MM.1S (cell line): ENCODE measurements around the gene CTTNBP2NL.

Source experiments
- DNase-seq: peaks from one replicate; pipeline ENCODE4 v3.0.0-alpha.2; 2015
- H2AFZ ChIP-seq: fragments of 300-600 bp; sonication (generic); 2 replicates; pipeline ENCODE4 v1.6.0; 2016; ENCODE audit warnings: antibody characterized with exemption, low read length
- H3F3A ChIP-seq: fragments of 300-600 bp; sonication (generic); 2 replicates; pipeline ENCODE4 v1.6.1; 2016; ENCODE audit warnings: mild to moderate bottlenecking, antibody characterized with exemption, low read length, moderate library complexity, mixed read lengths; ENCODE audit not compliant: insufficient read depth
- H3K27ac ChIP-seq: fragments of 300-600 bp; sonication (generic); 2 replicates; pipeline ENCODE4 v1.5.1; 2016; ENCODE audit warnings: mild to moderate bottlenecking, low read length
- H3K27me3 ChIP-seq: fragments of 300-600 bp; sonication (generic); replicated peaks from 2 replicates; pipeline ENCODE4 v1.6.0; 2016; ENCODE audit warnings: low read length; ENCODE audit not compliant: insufficient read depth
- H3K36me3 ChIP-seq: fragments of 300-600 bp; sonication (generic); replicated peaks from 2 replicates; pipeline ENCODE4 v1.6.1; 2016; ENCODE audit warnings: mild to moderate bottlenecking, low read length, mixed read lengths; ENCODE audit not compliant: insufficient read depth
- H3K4me1 ChIP-seq: fragments of 300-600 bp; sonication (generic); 2 replicates; pipeline ENCODE4 v1.6.1; 2016; ENCODE audit warnings: low read length, mixed read lengths
- H3K4me2 ChIP-seq: fragments of 300-600 bp; sonication (generic); 2 replicates; pipeline ENCODE4 v1.6.0; 2016; ENCODE audit warnings: low read depth, low read length
- H3K4me3 ChIP-seq: fragments of 300-600 bp; sonication (generic); 2 replicates; pipeline ENCODE4 v1.5.1; 2016; ENCODE audit warnings: low read length, mixed read lengths
- H3K79me2 ChIP-seq: fragments of 300-600 bp; sonication (generic); 2 replicates; pipeline ENCODE4 v1.6.1; 2016; ENCODE audit warnings: mixed run types, low read length, mixed read lengths
- H3K9ac ChIP-seq: fragments of 300-600 bp; sonication (generic); 2 replicates; pipeline ENCODE4 v1.6.1; 2016; ENCODE audit warnings: low read length, mixed read lengths
- H3K9me2 ChIP-seq: fragments of 300-600 bp; sonication (generic); replicated peaks from 2 replicates; pipeline ENCODE4 v1.6.1; 2016; ENCODE audit warnings: mild to moderate bottlenecking, low read length, mixed read lengths; ENCODE audit not compliant: insufficient read depth
- H3K9me3 ChIP-seq: fragments of 300-600 bp; sonication (generic); replicated peaks from 2 replicates; pipeline ENCODE4 v1.6.1; 2016; ENCODE audit warnings: mild to moderate bottlenecking, low read length, mixed read lengths; ENCODE audit not compliant: insufficient read depth
- H4K20me1 ChIP-seq: fragments of 300-600 bp; sonication (generic); 2 replicates; pipeline ENCODE4 v1.6.1; 2016; ENCODE audit warnings: mild to moderate bottlenecking, low read length, moderate library complexity, mixed read lengths; ENCODE audit not compliant: insufficient read depth
- EZH2 ChIP-seq: fragments of 300-600 bp; sonication (generic); optimal IDR thresholded peaks from 2 replicates; pipeline ENCODE3; 2017; ENCODE audit warnings: low read depth, mild to moderate bottlenecking, antibody characterized with exemption, low read length, mixed read lengths
- EZH2phosphoT487 ChIP-seq: fragments of 300-600 bp; sonication (generic); IDR thresholded peaks from 2 replicates; pipeline ENCODE4 v1.6.1; 2018; ENCODE audit warnings: antibody characterized with exemption, low read length
- TF ChIP-seq, protein P1 (sequence below): fragments of 300-600 bp; sonication (generic); IDR thresholded peaks from 2 replicates; pipeline ENCODE4 v1.5.1; 2016; ENCODE audit warnings: antibody characterized with exemption, low read length, mixed read lengths

CTTNBP2NL gene

DNA sequence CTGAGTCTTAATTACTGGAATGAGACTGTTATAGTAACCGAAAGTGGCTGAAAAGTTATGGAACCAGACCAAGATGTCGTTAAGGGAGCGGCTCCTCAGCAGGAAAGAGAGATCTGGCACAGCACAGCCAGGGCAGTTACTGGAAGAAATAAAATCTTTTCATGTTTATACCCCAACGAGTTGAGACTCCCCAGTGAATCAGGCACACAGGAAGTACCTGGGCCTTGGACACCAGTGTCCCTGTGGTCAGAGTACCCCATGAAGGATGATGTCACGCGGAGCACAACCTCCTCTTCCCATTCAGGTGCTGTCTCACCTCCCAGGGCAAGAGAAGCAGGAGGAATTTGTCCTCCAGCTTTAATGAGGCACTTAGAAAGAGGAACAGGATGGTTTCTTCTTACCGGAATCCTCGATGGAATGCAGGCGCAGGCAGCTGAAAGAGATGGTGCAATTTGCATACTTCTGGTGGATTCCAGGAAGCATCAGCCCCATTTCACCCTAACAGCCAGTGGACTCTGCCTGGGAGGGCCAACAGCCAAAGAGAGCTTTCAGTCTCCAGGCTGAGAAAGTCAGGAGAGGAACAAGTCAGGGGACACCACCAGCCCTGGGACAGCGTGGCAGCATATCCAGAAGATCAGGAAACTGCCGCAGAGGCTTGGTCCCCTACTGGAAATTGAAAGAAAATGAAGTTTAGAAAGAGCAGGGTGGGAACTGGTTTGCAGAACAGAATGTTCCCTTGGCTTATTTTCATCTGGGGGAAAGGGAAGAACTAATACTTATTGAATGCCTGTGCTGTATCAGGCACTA, 35.9 kb upstream of the CTTNBP2NL start:
- Histone ChIP-seq H3K4me3 (no peak overlapping the region), H3K79me2 (no peaks in the 10 kb centered on the region), H3K4me2 (no peak overlapping the region), H3F3A (no peaks in the 10 kb centered on the region), H3K4me1 (no peaks in the 10 kb centered on the region), H3K9me2 (no peaks in the 10 kb centered on the region), H3K27ac (no peak overlapping the region), H3K9ac (no peak overlapping the region), H2AFZ (no peak overlapping the region), H4K20me1 (no peaks in the 10 kb centered on the region), H3K36me3 (no peaks in the 10 kb centered on the region), H3K27me3 (no peaks in the 10 kb centered on the region), H3K9me3 (no peaks in the 10 kb centered on the region)
- no peak for TF ChIP-seq EZH2
- TF ChIP-seq, protein P1, sequence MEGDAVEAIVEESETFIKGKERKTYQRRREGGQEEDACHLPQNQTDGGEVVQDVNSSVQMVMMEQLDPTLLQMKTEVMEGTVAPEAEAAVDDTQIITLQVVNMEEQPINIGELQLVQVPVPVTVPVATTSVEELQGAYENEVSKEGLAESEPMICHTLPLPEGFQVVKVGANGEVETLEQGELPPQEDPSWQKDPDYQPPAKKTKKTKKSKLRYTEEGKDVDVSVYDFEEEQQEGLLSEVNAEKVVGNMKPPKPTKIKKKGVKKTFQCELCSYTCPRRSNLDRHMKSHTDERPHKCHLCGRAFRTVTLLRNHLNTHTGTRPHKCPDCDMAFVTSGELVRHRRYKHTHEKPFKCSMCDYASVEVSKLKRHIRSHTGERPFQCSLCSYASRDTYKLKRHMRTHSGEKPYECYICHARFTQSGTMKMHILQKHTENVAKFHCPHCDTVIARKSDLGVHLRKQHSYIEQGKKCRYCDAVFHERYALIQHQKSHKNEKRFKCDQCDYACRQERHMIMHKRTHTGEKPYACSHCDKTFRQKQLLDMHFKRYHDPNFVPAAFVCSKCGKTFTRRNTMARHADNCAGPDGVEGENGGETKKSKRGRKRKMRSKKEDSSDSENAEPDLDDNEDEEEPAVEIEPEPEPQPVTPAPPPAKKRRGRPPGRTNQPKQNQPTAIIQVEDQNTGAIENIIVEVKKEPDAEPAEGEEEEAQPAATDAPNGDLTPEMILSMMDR: no peak
- TF ChIP-seq EZH2phosphoT487: no peak
- no peak for DNase-seq

DNA sequence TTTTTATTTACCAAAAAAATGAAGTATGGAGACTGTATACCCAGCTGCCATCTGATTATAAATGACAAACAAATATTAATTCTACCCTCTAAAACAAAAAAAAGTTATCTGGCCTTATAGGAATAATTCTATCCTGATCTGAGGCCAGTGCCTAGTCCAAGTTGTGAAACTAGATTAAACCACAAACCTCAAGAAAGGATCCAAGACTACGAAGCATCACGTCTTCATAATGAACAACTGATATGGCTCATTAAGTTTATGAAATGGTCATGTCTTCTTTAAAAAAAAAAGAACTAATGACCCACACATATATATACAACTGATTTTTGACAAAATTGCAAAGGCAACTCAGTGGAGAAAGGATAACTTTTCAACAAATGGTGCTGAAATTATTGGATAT, 32.4 kb upstream of the CTTNBP2NL start:
- Histone ChIP-seq H4K20me1 (no peaks in the 10 kb centered on the region), H3K4me2 (no peak overlapping the region), H2AFZ (no peak overlapping the region), H3K4me3 (no peak overlapping the region), H3K9me2 (no peaks in the 10 kb centered on the region), H3K4me1 (no peaks in the 10 kb centered on the region), H3K9me3 (no peaks in the 10 kb centered on the region), H3K9ac (no peak overlapping the region), H3K36me3 (no peaks in the 10 kb centered on the region), H3F3A (no peaks in the 10 kb centered on the region), H3K27ac (no peak overlapping the region), H3K79me2 (no peaks in the 10 kb centered on the region), H3K27me3 (no peaks in the 10 kb centered on the region)
- no peak for DNase-seq
- TF ChIP-seq, protein P1: no peak
- TF ChIP-seq EZH2phosphoT487 (no peak), EZH2 (no peak)

DNA sequence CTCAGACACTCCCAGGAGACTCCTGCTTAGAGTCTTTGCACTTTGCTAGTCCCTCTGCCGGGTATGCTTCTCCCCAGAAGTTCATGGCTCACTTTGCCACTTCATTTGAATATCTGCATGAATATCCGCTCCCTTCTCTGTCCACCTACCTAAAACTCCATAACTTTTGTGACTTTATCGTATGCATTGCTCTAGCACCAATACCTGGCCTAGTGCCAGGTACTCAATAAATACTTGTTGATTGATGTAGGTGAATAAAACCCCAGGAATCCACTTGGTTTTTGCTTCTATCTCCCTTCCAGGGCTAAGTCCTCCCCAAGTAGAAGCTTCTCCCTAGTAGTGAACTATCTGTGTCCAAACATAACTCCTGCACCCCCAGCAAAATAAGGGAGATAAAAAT, 27.8 kb upstream of the CTTNBP2NL start:
- Histone ChIP-seq H3K4me2 (no peak overlapping the region), H3K4me1 (no peaks in the 10 kb centered on the region), H3K9me2 (no peaks in the 10 kb centered on the region), H3K36me3 (no peaks in the 10 kb centered on the region), H4K20me1 (no peaks in the 10 kb centered on the region), H3K79me2 (no peaks in the 10 kb centered on the region), H3K27me3 (no peaks in the 10 kb centered on the region), H3K9ac (no peak overlapping the region), H3K27ac (no peak overlapping the region), H3K9me3 (no peaks in the 10 kb centered on the region), H3K4me3 (no peak overlapping the region), H2AFZ (no peak overlapping the region), H3F3A (no peaks in the 10 kb centered on the region)
- TF ChIP-seq, protein P1: no peak
- no peak for TF ChIP-seq EZH2phosphoT487
- TF ChIP-seq EZH2: no peak
- DNase-seq: no peak
